MM.1S (cell line): ENCODE data around the gene SEMA4C.

Source experiments
- CTCF ChIP-seq: fragments of 300-600 bp; sonication (generic); IDR thresholded peaks from 2 replicates; pipeline ENCODE4 v1.5.1; 2016; ENCODE audit warnings: antibody characterized with exemption, low read length, mixed read lengths
- EZH2 ChIP-seq: fragments of 300-600 bp; sonication (generic); optimal IDR thresholded peaks from 2 replicates; pipeline ENCODE3; 2017; ENCODE audit warnings: low read depth, mild to moderate bottlenecking, antibody characterized with exemption, low read length, mixed read lengths

GRCh38 chr2:96890726-96891385 lies 21.0 kb upstream of the SEMA4C start:
- TF ChIP-seq EZH2 (no peak), CTCF (no peak)
